ENCODE measurements around the gene AFF3.

The AFF3 gene

DNA sequence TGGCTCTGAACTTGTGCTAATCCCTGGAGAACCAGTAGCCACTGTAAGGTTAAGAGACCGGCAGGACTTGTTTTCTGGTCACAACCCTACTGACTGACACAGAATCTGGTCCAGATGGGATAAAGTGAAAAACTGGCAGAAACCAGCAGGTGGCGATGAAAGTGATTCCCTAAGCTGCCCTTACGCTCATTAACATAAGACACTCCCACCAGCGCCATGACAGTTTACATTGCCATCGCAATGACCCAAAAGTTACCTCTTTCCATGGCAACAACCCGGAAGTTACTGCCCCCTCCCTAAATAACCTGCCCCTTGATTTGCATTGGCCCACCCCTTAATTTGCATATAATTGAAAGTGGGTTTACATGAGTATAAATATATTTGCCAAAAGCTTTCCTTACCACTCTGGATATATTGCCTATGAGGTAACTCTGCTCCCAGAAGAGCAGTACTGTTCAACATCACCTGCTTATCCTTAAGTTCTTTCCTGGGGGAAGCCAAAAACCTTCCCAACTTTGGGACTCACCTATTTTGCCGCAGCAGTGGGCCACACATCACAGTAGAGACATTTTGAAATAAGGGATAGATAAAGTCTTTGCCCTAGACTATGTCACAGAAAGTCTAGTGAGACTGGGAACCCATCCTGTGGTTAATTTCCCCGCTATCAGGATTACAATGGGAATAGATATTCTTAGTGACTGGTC lies 35.8 kb upstream of the AFF3 start:
- no peak overlapping the region for H3K27ac ChIP-seq
- H3K27me3 ChIP-seq = no peaks in the 10 kb centered on the region
- H3K4me3 ChIP-seq (ENCODE audit: low read depth in 1 of 2, low read length in 1 of 2) = no peak overlapping the region
- H3K4me1 ChIP-seq (ENCODE audit: control insufficient read depth in 1 of 2, insufficient read depth in 1 of 2, low read depth in 1 of 2, low read length in 1 of 2) = no peaks in the 10 kb centered on the region
- H3K9me3 ChIP-seq = no peaks in the 10 kb centered on the region
- no peaks in the 10 kb centered on the region for H3K36me3 ChIP-seq
- TF ChIP-seq, protein P1, sequence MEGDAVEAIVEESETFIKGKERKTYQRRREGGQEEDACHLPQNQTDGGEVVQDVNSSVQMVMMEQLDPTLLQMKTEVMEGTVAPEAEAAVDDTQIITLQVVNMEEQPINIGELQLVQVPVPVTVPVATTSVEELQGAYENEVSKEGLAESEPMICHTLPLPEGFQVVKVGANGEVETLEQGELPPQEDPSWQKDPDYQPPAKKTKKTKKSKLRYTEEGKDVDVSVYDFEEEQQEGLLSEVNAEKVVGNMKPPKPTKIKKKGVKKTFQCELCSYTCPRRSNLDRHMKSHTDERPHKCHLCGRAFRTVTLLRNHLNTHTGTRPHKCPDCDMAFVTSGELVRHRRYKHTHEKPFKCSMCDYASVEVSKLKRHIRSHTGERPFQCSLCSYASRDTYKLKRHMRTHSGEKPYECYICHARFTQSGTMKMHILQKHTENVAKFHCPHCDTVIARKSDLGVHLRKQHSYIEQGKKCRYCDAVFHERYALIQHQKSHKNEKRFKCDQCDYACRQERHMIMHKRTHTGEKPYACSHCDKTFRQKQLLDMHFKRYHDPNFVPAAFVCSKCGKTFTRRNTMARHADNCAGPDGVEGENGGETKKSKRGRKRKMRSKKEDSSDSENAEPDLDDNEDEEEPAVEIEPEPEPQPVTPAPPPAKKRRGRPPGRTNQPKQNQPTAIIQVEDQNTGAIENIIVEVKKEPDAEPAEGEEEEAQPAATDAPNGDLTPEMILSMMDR (IDR thresholded peaks at IDR 0.05) = no peak

DNA sequence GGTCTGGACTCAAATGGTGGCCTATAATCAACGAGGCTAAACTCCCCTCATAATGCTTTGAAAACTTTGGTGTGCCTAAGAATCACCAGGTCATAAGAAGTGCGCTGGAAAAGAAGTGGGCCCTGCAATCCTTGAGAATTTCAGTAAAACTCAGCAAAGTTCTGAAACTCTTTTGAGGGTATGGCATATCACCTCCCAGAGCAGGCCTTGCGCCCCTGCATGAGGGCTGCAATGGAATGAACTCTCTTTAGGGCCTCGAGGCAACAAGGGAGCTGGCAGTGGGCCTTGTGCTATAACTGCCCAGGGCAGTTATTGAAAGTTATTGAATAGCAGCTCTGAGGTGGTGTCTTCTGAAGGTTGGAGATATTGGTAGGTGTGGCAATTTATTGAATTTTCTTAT lies 34.5 kb upstream of the AFF3 start:
- H3K27ac ChIP-seq = no peak overlapping the region
- H3K9me3 ChIP-seq = no peaks in the 10 kb centered on the region
- TF ChIP-seq, protein P1 (IDR thresholded peaks at IDR 0.05) = no peak
- H3K4me1 ChIP-seq (ENCODE audit: control insufficient read depth in 1 of 2, insufficient read depth in 1 of 2, low read depth in 1 of 2, low read length in 1 of 2) = no peaks in the 10 kb centered on the region
- no peaks in the 10 kb centered on the region for H3K27me3 ChIP-seq
- no peak overlapping the region for H3K4me3 ChIP-seq (ENCODE audit: low read depth in 1 of 2, low read length in 1 of 2)
- no peaks in the 10 kb centered on the region for H3K36me3 ChIP-seq

DNA sequence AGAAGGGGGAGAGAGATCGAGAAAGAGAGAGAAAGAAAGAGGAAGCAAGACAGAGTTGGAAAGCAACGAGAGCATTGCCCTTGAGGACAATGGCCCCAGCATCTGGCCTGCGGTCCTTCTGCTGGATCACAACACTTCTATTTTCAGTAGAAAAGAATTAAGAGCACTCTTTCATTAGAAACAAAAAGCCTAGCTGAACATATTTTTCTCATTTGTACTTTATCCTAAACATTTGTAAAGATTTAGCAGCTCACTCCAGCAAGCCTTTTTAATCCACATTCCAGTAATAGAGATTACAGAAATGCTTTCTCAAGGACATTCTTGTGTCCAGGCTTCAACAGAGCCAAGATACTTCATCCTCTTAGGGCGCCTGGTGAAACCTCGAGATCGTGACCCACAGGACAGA lies 31.6 kb upstream of the AFF3 start:
- no peak overlapping the region for H3K4me3 ChIP-seq (ENCODE audit: low read depth in 1 of 2, low read length in 1 of 2)
- H3K9me3 ChIP-seq = no peaks in the 10 kb centered on the region
- TF ChIP-seq, protein P1 (IDR thresholded peaks at IDR 0.05) = no peak
- H3K36me3 ChIP-seq = no peaks in the 10 kb centered on the region
- H3K27ac ChIP-seq = no peak overlapping the region
- H3K27me3 ChIP-seq = no peaks in the 10 kb centered on the region
- no peaks in the 10 kb centered on the region for H3K4me1 ChIP-seq (ENCODE audit: control insufficient read depth in 1 of 2, insufficient read depth in 1 of 2, low read depth in 1 of 2, low read length in 1 of 2)

DNA sequence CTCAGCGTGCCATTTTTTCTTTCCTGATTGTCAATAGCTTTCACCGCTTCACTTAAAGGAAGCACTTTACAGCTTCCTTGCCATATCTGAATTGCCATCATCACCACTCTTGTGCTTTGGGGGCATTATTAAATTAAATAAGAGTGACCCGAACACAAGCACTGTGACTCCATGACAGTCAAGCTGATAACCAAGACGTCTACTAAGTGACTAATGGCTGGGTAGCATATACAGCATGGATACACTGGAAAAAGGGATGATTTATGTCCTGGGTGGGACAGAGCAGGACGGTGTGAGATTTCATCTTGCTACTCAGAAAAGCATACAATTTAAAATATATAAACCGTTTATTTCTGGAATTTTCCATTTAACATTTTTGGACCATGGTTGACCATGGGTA lies 24.3 kb upstream of the AFF3 start:
- H3K27ac ChIP-seq = no peak overlapping the region
- H3K4me3 ChIP-seq (ENCODE audit: low read depth in 1 of 2, low read length in 1 of 2) = no peak overlapping the region
- H3K4me1 ChIP-seq (ENCODE audit: control insufficient read depth in 1 of 2, insufficient read depth in 1 of 2, low read depth in 1 of 2, low read length in 1 of 2) = no peaks in the 10 kb centered on the region
- TF ChIP-seq, protein P1 (IDR thresholded peaks at IDR 0.05) = no peak
- H3K36me3 ChIP-seq = no peaks in the 10 kb centered on the region
- no peaks in the 10 kb centered on the region for H3K9me3 ChIP-seq
- H3K27me3 ChIP-seq = no peaks in the 10 kb centered on the region

DNA sequence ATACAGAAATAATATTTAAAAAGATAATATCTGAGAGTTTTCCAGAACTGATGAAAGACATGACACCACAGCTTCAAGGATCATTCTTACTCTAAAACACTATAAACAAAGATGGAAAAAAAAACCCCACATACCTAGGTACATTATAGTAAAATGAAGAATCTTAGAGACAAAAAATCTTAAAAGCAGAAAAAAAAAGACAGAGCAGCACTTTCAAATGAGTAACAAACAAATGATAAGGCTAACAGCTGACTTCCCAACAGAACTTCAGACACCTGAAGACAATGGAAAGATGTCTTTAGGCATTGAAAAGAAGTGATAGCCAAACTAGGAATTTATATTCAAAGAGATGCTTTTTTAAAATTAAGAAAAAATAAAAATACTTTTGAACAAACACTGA lies 21.2 kb upstream of the AFF3 start:
- no peak overlapping the region for H3K4me3 ChIP-seq (ENCODE audit: low read depth in 1 of 2, low read length in 1 of 2)
- TF ChIP-seq, protein P1 (IDR thresholded peaks at IDR 0.05) = no peak
- H3K27me3 ChIP-seq = no peaks in the 10 kb centered on the region
- no peaks in the 10 kb centered on the region for H3K9me3 ChIP-seq
- H3K27ac ChIP-seq = no peak overlapping the region
- H3K4me1 ChIP-seq (ENCODE audit: control insufficient read depth in 1 of 2, insufficient read depth in 1 of 2, low read depth in 1 of 2, low read length in 1 of 2) = no peaks in the 10 kb centered on the region
- no peaks in the 10 kb centered on the region for H3K36me3 ChIP-seq
